OCI-LY7 (cell line): ENCODE data around the gene WIPF1.

Experiments used
- EZH2phosphoT487 ChIP-seq: fragments of 200-600 bp; sonication (generic); IDR thresholded peaks from 2 replicates; pipeline ENCODE4 v1.6.1; 2018; ENCODE audit warnings: low read depth, borderline replicate concordance, mild to moderate bottlenecking, mixed run types, antibody characterized with exemption, low read length, moderate library complexity, mixed read lengths
- TF ChIP-seq, protein P1 (sequence below): fragments of 200-600 bp; sonication (generic); conservative IDR thresholded peaks from 2 replicates; pipeline ENCODE4 v1.5.1; 2014; ENCODE audit warnings: mild to moderate bottlenecking, antibody characterized with exemption, low read length, moderate library complexity, mixed read lengths

DNA sequence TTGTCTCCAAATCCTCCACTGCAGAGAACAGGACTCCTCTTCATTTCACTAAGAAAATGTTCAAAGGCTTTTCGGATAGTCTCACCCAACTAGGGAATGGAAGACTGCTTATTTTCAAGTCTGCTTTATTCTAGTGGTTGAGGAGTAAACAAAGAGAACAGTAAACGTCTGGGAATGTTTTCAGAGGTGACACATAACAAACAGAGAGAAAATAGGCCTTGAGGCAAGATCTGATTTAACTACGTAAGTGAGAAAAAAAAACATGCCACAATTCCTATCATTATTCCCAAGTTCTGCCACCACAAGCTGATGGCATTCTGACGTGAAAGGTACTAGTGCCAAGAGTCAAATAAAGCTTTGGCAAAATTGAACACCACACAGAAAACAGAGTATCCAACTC lies 16.7 kb upstream of the WIPF1 start:
- TF ChIP-seq, protein P1, sequence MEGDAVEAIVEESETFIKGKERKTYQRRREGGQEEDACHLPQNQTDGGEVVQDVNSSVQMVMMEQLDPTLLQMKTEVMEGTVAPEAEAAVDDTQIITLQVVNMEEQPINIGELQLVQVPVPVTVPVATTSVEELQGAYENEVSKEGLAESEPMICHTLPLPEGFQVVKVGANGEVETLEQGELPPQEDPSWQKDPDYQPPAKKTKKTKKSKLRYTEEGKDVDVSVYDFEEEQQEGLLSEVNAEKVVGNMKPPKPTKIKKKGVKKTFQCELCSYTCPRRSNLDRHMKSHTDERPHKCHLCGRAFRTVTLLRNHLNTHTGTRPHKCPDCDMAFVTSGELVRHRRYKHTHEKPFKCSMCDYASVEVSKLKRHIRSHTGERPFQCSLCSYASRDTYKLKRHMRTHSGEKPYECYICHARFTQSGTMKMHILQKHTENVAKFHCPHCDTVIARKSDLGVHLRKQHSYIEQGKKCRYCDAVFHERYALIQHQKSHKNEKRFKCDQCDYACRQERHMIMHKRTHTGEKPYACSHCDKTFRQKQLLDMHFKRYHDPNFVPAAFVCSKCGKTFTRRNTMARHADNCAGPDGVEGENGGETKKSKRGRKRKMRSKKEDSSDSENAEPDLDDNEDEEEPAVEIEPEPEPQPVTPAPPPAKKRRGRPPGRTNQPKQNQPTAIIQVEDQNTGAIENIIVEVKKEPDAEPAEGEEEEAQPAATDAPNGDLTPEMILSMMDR = no peak
- TF ChIP-seq EZH2phosphoT487 = no peak
